ENCODE results near the gene L3MBTL4.

DNA sequence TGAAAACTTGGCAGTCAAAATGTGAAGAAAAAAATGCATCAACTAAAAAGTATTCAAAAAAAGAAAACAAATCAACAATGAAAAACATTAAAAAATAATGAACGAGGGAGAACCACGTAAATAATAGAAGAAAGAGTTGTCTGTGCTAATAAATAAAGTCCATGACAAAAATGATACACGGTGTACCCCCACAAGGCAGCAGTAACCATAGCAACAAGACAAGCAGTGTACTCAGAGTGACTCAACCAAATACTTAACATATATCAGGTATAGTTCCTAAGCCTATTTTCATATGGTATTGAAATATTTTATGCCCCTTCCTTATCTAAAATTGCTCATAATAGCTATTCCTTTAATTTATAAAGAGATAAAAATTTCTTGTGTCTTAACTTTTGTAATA is 357.1 kb downstream of the L3MBTL4 start:
- TF ChIP-seq GATA2 (IDR thresholded peaks at IDR 0.05; ENCODE audit: low read depth, low read length) (no peak), GATA3 (IDR thresholded peaks at IDR 0.05; ENCODE audit: low read depth, low read length) (no peak)
